A549 (cell line): ENCODE data around the gene DHX36. TPM values are rescaled to one million over a fixed set of nuclear protein-coding genes. Genes with fewer than 3 reads are reported as not detected.

Experiments
- ATAC-seq, 2 experiments: fragments of 200-7000 bp in 1 of 2; fragments of >200 bp in 1 of 2; cut with Nextera tagmentation in 1 of 2; cut with Tn5 transposase in 1 of 2; 3 replicates each; pipeline versions ENCODE4 v1.8.0 to v1.9.1; 2018 to 2020; ENCODE audit warnings: mild to moderate bottlenecking in 1 of 2, moderate library complexity in 1 of 2
- CTCF ChIA-PET: fragments of 300-600 bp; sonication (Branson Sonifier 250); formaldehyde crosslinking; extraction: SDS; loops from one replicate; lab custom pipeline; 2021; ENCODE audit warnings: antibody characterized with exemption, inconsistent platforms; lab: Yijun Ruan, JAX
- POLR2A ChIA-PET: fragments of 350-600 bp; formaldehyde crosslinking; extraction: SDS; loops from one replicate; lab custom pipeline; 2021; ENCODE audit warnings: antibody characterized with exemption, inconsistent platforms; lab: Yijun Ruan, JAX
- DNase-seq, 2 experiments: peaks; one replicate each; pipeline versions ENCODE4 v3.0.0 to v3.0.0-alpha.2; 2011 to 2016; ENCODE audit warnings: low read depth in 1 of 2, low spot score in 1 of 2
- FAIRE-seq: peaks from 2 replicates; lab custom pipeline; 2011; peaks lifted over from hg19 to GRCh38; lab: Jason Lieb, UNC
- H3K27ac ChIP-seq, 2 experiments: fragments of >200 bp; sonication (Bioruptor Twin); formaldehyde crosslinking; 3 replicates each; pipeline ENCODE4 v1.5.1; 2016 to 2017
- H3K4me1 ChIP-seq: fragments of >200 bp; sonication (Bioruptor Twin); formaldehyde crosslinking; 3 replicates; pipeline ENCODE4 v1.6.1; 2016
- H3K4me2 ChIP-seq: fragments of >200 bp; sonication (Bioruptor Twin); formaldehyde crosslinking; 3 replicates; pipeline ENCODE4 v1.6.1; 2016
- H3K4me3 ChIP-seq: fragments of >200 bp; sonication (Bioruptor Twin); formaldehyde crosslinking; 3 replicates; pipeline ENCODE4 v1.5.1; 2016
- H3K9me3 ChIP-seq: fragments of >200 bp; sonication (Bioruptor Twin); formaldehyde crosslinking; 3 replicates; pipeline ENCODE4 v1.6.1; 2016
- CBX2 ChIP-seq: fragments of 200-600 bp; sonication (generic); IDR thresholded peaks from 2 replicates; pipeline ENCODE4 v1.6.1; 2016; ENCODE audit warnings: low read depth, mild to moderate bottlenecking, borderline replicate concordance
- CBX8 ChIP-seq: fragments of 200-600 bp; sonication (generic); IDR thresholded peaks from 2 replicates; pipeline ENCODE4 v1.6.1; 2016
- CHD2 ChIP-seq: fragments of 150-350 bp; IDR thresholded peaks from 2 replicates; pipeline ENCODE4 v1.6.1; 2014; ENCODE audit warnings: low read length; ENCODE audit not compliant: partially characterized antibody
- EHF ChIP-seq: fragments of 250-450 bp; sonication (Bioruptor Pico); IDR thresholded peaks from 2 replicates; pipeline ENCODE4 v1.5.0; 2020; ENCODE audit warnings: mild to moderate bottlenecking
- EP300 ChIP-seq, 2 experiments: fragments of >200 bp; sonication (Bioruptor Twin); formaldehyde crosslinking; IDR thresholded peaks; 2 replicates in 1 of 2; 3 replicates in 1 of 2; pipeline ENCODE4 v1.6.1; 2016 to 2017
- FOSL2 ChIP-seq, 2 experiments: fragments of 450-650 bp in 1 of 2; fragments of >200 bp in 1 of 2; sonication (Bioruptor Twin) in 1 of 2; formaldehyde crosslinking; IDR thresholded peaks; 2 replicates each; pipeline versions ENCODE4 v1.5.0 to v1.6.1; 2016 to 2020; ENCODE audit warnings: mild to moderate bottlenecking in 1 of 2, moderate library complexity in 1 of 2
- HDAC2 ChIP-seq: fragments of 200-600 bp; sonication (generic); IDR thresholded peaks from 2 replicates; pipeline ENCODE4 v1.6.1; 2016
- HOXB13 ChIP-seq: fragments of 250-450 bp; sonication (Bioruptor Pico); IDR thresholded peaks from 2 replicates; pipeline ENCODE4 v1.5.0; 2020; ENCODE audit warnings: low read depth, mild to moderate bottlenecking, moderate library complexity
- HOXB5 ChIP-seq: fragments of 250-450 bp; sonication (Bioruptor Pico); IDR thresholded peaks from 2 replicates; pipeline ENCODE4 v1.5.0; 2020; ENCODE audit warnings: mild to moderate bottlenecking, moderate library complexity
- MAFK ChIP-seq: fragments of 450-650 bp; IDR thresholded peaks from 2 replicates; pipeline ENCODE4 v1.6.1; 2014; ENCODE audit not compliant: partially characterized antibody
- MAZ ChIP-seq: fragments of 150-350 bp; IDR thresholded peaks from 2 replicates; pipeline ENCODE4 v1.6.1; 2014; ENCODE audit warnings: antibody characterized with exemption, low read depth, low read length, borderline replicate concordance
- NFE2L2 ChIP-seq: fragments of 150-350 bp; conservative IDR thresholded peaks from 2 replicates; pipeline ENCODE4 v1.6.1; 2014; ENCODE audit warnings: low read length
- NPAS2 ChIP-seq: fragments of 250-450 bp; sonication (Bioruptor Pico); IDR thresholded peaks from 2 replicates; pipeline ENCODE4 v1.8.0; 2022; ENCODE audit warnings: mild to moderate bottlenecking, moderate library complexity, borderline replicate concordance
- NR3C1 ChIP-seq: fragments of >200 bp; sonication (Bioruptor Twin); formaldehyde crosslinking; IDR thresholded peaks from 3 replicates; pipeline ENCODE4 v1.6.1; 2017
- PHF8 ChIP-seq: fragments of 200-600 bp; sonication (generic); IDR thresholded peaks from 2 replicates; pipeline ENCODE4 v1.6.1; 2016; ENCODE audit warnings: low read depth, mild to moderate bottlenecking, antibody characterized with exemption, moderate library complexity, borderline replicate concordance
- POLR2A ChIP-seq: IDR thresholded peaks from 2 replicates; pipeline ENCODE4 v1.6.1; 2012; ENCODE audit warnings: mild to moderate bottlenecking, low read length
- RAD21 ChIP-seq, 2 experiments: fragments of >200 bp in 1 of 2; sonication (Bioruptor Twin) in 1 of 2; formaldehyde crosslinking in 1 of 2; IDR thresholded peaks in 1 of 2; conservative IDR thresholded peaks in 1 of 2; 2 replicates in 1 of 2; 3 replicates in 1 of 2; pipeline ENCODE4 v1.6.1; 2012 to 2018; ENCODE audit warnings: inconsistent platforms in 1 of 2
- RNF2 ChIP-seq: fragments of 200-600 bp; sonication (generic); IDR thresholded peaks from 2 replicates; pipeline ENCODE4 v1.6.1; 2016; ENCODE audit warnings: low read depth, mild to moderate bottlenecking, antibody characterized with exemption, moderate library complexity, borderline replicate concordance
- SREBF2 ChIP-seq: fragments of 450-650 bp; IDR thresholded peaks from 2 replicates; pipeline ENCODE4 v1.6.1; 2014; ENCODE audit warnings: mild to moderate bottlenecking, moderate library complexity
- TFCP2L1 ChIP-seq: fragments of 250-450 bp; sonication (Bioruptor Pico); IDR thresholded peaks from 2 replicates; pipeline ENCODE4 v1.5.0; 2021; ENCODE audit warnings: mild to moderate bottlenecking
- ZC3H11A ChIP-seq: fragments of 450-650 bp; IDR thresholded peaks from 2 replicates; pipeline ENCODE4 v1.6.1; 2014; ENCODE audit warnings: antibody characterized with exemption, mild to moderate bottlenecking
- ZNF302 ChIP-seq: fragments of 250-450 bp; sonication (Bioruptor Pico); IDR thresholded peaks from 2 replicates; pipeline ENCODE4 v1.9.0; 2021; ENCODE audit warnings: inconsistent platforms, mild to moderate bottlenecking, moderate library complexity
- WGBS: methylation state at CpG from one replicate; pipeline ENCODE4 v1.1.6; 2017; ENCODE audit errors: missing lambda C conversion rate; 5-methylcytosine and 5-hydroxymethylcytosine counted together
- polyA plus RNA-seq, 4 experiments: library from polyadenylated mRNA; depleted of rRNA in 3 of 4; stranded (reverse); fragments of >200 nt; fragmentation: RNase III in 1 of 4; extraction: RNeasy Plus Mini Kit Qiagen cat#74134 plus additional on column Dnase treatment in 1 of 4; gene quantifications; 2 replicates in 3 of 4; 3 replicates in 1 of 4; pipeline ENCODE4 v1.2.3, GENCODE V29; 2011 to 2017
- TF ChIP-seq, protein P1 (sequence below): IDR thresholded peaks from 2 replicates; pipeline ENCODE4 v1.6.1; 2012; ENCODE audit warnings: low read depth, borderline replicate concordance

DHX36 gene
- polyA plus RNA-seq, 2 of the 4 experiments (the other 2 are of a cell fraction): 59.4 to 90.1 TPM

DNA sequence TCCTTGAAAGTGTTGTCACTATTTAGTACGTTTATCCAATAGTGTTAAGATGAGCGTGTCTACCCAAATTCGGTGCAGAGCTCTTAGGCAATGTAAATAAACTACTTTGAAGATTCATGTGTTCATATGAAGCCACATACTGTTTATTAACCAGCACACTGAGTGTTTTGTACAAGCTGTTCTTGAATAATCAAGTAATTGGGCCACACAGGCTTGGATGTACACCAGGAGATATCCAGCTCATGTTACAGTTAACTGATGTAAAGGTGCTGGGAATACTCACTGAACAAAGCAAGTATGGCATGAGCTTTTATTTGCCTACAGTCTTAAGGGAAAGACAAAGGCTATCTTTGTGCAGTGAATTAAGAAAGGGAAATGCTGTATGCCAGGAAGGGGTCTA lies 632 bp upstream of the DHX36 start:
- POLR2A ChIA-PET: interaction anchor here (0.8 to 0.9 kb wide), 2 partner anchors 11 to 204 kb away, joined by 3 read pairs; no protein-coding TSS in a partner anchor
- H3K4me1 ChIP-seq: peaks cover 7% of the 10 kb centered on the region; the same call in 2 of the 3 replicates
- H3K9me3 ChIP-seq: no peaks in the 10 kb centered on the region
- H3K27ac ChIP-seq: peak overlapping the region; percentile 86 to 94; a peak in 5 of 6 replicates
- TF ChIP-seq HOXB13 (CRISPR knock-in tag) (no peak), RAD21 (conservative IDR thresholded peaks at IDR 0.05 in 1 of 2, IDR thresholded peaks at IDR 0.05 in 1 of 2) (no peak), HOXB5 (CRISPR knock-in tag) (no peak), TFCP2L1 (CRISPR knock-in tag) (no peak), SREBF2 (no peak), NR3C1 (no peak), MAZ (no peak), HDAC2 (no peak), EP300 (IDR thresholded peaks at IDR 0.05) (no peak), EHF (no peak), FOSL2 (IDR thresholded peaks at IDR 0.05) (no peak), FOSL2 (CRISPR knock-in tag; IDR thresholded peaks at IDR 0.05) (no peak)
- TF ChIP-seq, all 56 proteins: peak for 0
- peak in 1 of 2 experiments; percentile 11; a peak in 1 of 6 replicates for ATAC-seq
- peak overlapping the region; percentile 83 for H3K4me3 ChIP-seq
- FAIRE-seq: no peak
- DNase-seq: peak in 1 of 2 experiments; percentile 1
- peak overlapping the region; percentile 72 for H3K4me2 ChIP-seq
- CTCF ChIA-PET: interaction anchor here (1.0 kb wide), 1 partner anchor 10 kb away, joined by 4 read pairs; no protein-coding TSS in a partner anchor
- WGBS: 28% methylated on average over 3 of the region's 3 CpGs

DNA sequence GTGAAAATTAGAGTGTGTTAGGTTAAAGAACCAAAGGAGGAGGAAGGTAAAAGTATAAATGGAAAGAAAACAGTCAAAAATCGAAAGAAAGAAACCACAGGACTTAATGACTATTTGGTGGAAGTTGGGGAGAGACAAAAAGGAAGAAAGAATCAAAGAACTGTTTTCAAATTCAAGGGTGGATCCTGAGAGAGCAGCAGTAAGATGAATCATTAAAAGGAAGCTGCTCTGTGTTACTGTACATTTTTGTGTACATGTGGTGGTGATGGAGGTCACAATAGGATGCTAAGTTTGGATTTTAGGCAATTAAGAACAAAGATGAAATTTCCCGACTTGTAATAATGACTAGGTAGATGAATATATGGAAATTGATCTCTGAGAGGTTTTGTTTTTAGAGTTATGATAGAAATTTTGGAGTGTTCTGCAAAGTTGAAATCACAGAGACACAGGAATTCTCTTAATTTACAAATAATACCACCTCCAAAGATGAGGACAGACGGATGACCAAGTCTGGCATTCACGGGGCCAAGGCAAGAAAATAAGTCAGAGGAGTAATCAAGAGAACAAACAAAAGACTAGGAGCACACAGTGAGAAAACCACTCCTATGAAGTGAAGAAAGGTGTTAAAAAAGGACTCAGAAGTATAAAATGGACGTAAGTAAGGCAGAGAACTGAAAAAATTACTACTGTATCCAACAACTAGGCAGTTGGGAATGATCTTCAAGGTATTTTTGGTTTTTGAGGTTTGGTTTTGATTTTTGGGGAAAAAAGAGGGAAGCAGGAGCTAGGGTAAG lies 7.1 kb downstream of the DHX36 start:
- CTCF ChIA-PET: no interaction called here
- POLR2A ChIA-PET: no interaction called here
- no peak overlapping the region for H3K4me2 ChIP-seq
- FAIRE-seq (no peak), DNase-seq (no peak), ATAC-seq (no peak)
- H3K4me3 ChIP-seq: no peak overlapping the region
- TF ChIP-seq MAFK (no peak), POLR2A (no peak), CBX8 (no peak), CHD2 (no peak), NFE2L2 (no peak), PHF8 (no peak), ZNF302 (no peak), HDAC2 (no peak)
- TF ChIP-seq, protein P1, sequence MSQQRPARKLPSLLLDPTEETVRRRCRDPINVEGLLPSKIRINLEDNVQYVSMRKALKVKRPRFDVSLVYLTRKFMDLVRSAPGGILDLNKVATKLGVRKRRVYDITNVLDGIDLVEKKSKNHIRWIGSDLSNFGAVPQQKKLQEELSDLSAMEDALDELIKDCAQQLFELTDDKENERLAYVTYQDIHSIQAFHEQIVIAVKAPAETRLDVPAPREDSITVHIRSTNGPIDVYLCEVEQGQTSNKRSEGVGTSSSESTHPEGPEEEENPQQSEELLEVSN: no peak
- 77% methylated on average over 5 of the region's 5 CpGs for WGBS
- H3K27ac ChIP-seq: no peak overlapping the region
- peaks cover 19% of the 10 kb centered on the region; the same call in 2 of the 3 replicates for H3K4me1 ChIP-seq
- H3K9me3 ChIP-seq: no peaks in the 10 kb centered on the region

DNA sequence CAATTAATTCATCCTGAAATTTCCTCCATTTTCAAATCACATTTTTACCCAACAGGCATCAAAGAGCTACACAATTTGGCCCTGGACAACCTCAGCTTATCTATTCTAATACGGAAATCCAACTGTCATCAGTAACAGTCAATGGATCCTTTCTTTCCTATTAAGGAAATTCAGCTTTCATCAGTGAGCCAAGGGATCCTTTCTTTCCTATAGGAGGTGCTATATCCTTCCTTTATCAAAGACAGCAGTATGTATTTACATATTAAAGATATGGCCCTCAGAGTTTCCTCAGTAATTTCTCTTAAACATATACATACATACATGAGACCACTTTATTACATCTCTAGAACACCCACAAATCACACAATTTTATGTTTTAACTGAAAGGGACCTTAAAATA lies 10.1 kb downstream of the DHX36 start:
- FAIRE-seq: no peak
- H3K27ac ChIP-seq: no peak overlapping the region
- peaks cover 21% of the 10 kb centered on the region; the same call in 2 of the 3 replicates for H3K4me1 ChIP-seq
- CTCF ChIA-PET: interaction anchor here (0.8 to 2.4 kb wide), 3 partner anchors 9 to 60 kb away, joined by 4 to 6 read pairs (median 4); no protein-coding TSS in a partner anchor
- no peak for DNase-seq
- no peak overlapping the region for H3K4me2 ChIP-seq
- POLR2A ChIA-PET: interaction anchor here (0.8 kb wide), 1 partner anchor 11 kb away, joined by 3 read pairs; no protein-coding TSS in a partner anchor
- 93% methylated on average over 1 of the region's 1 CpG for WGBS
- H3K9me3 ChIP-seq: no peaks in the 10 kb centered on the region
- H3K4me3 ChIP-seq: no peak overlapping the region
- TF ChIP-seq HOXB13 (CRISPR knock-in tag): no peak
- TF ChIP-seq HOXB5 (CRISPR knock-in tag): no peak
- no peak for TF ChIP-seq NPAS2 (CRISPR knock-in tag)
- no peak for TF ChIP-seq RNF2
- TF ChIP-seq MAFK: no peak
- TF ChIP-seq NR3C1: no peak
- TF ChIP-seq SREBF2: no peak
- no peak for TF ChIP-seq ZC3H11A
- TF ChIP-seq CBX2: no peak
- peak in 1 of 2 experiments; percentile 43; a peak in 1 of 6 replicates for ATAC-seq
